ENCODE data around the gene SYT9.

- TF ChIP-seq CTCF (IDR thresholded peaks at IDR 0.05; ENCODE audit: insufficient read depth, low read depth, low read length) (no peak), EZH2 (IDR thresholded peaks at IDR 0.05; ENCODE audit: insufficient read depth, low read length) (no peak)
Observed at GRCh38 chr11:7319501-7319900, 67.8 kb downstream of the SYT9 start.

Data from astrocyte (in vitro differentiated cells and primary cell).